Measurements from ENCODE around the gene TMEM205.
"Not testable (repeated sequence)": the region's sequence is repeated elsewhere in the genome, so short reads cannot be mapped to it uniquely, and the experiment has no call there.

TMEM205 gene

DNA sequence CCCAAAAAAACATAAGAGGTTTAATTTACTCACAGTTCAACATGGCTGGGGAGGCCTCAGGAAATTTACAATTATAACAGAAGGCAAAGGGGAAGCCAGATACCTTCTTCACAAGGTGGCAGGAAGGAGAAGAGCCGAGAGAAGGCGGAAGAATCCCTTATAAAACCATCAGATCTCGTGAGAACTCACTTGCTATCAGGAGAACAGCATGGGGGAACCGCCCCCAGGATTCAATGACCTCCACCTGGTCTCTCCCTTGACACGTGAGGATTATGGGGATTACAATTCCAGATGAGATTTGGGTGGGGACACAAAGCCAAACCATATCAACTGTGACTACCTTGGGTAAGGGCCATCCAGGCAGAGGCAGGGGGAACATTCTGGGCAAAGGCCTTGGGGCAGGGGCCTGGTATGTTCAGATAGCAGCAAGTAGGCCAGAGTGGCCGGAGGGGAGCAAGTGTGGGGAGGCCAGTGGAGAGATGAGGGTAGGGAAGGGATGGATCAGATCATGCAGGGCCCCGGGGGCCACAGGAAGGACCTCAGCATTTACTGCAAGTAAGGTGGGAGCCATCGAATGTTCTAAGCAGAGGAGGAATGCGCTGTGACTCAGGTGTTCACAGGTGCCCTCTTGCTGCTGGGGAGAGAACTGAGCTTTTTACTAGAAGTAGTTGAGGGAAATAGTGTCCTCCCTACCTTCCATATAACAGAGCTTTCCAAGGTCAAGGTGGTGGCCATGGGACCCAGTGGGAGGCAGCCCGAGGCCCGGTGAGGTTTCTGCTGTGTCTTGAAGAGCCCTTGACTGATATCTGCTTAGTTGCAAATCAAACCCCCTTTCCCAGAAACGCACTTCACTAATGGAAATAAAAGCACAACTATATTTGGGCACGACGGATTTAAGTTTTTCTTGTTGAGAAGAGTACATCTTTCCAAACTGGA is 24.6 kb downstream of the TMEM205 start:
- H3K27me3 ChIP-seq: no peaks in the 10 kb centered on the region
- no peak for DNase-seq
- 0 out of 2 replicates have a peak, but pooled peaks cover 3% of the 10 kb centered on the region for H3K36me3 ChIP-seq
- H3K9me3 ChIP-seq: no peaks in the 10 kb centered on the region
- TF ChIP-seq, protein P1, sequence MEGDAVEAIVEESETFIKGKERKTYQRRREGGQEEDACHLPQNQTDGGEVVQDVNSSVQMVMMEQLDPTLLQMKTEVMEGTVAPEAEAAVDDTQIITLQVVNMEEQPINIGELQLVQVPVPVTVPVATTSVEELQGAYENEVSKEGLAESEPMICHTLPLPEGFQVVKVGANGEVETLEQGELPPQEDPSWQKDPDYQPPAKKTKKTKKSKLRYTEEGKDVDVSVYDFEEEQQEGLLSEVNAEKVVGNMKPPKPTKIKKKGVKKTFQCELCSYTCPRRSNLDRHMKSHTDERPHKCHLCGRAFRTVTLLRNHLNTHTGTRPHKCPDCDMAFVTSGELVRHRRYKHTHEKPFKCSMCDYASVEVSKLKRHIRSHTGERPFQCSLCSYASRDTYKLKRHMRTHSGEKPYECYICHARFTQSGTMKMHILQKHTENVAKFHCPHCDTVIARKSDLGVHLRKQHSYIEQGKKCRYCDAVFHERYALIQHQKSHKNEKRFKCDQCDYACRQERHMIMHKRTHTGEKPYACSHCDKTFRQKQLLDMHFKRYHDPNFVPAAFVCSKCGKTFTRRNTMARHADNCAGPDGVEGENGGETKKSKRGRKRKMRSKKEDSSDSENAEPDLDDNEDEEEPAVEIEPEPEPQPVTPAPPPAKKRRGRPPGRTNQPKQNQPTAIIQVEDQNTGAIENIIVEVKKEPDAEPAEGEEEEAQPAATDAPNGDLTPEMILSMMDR (IDR thresholded peaks at IDR 0.05; ENCODE audit: low read depth, low read length): no peak
- H3K4me3 ChIP-seq (ENCODE audit: low read depth, low read length): no peak overlapping the region
- peaks cover 10% of the 10 kb centered on the region for H3K4me1 ChIP-seq

- H3K36me3 ChIP-seq; H3K4me3 ChIP-seq (ENCODE audit: low read depth, low read length); H3K9me3 ChIP-seq; H3K27me3 ChIP-seq; DNase-seq: not testable (repeated sequence)
- peaks cover 10% of the 10 kb centered on the region for H3K4me1 ChIP-seq
Measured at GRCh38 chr19:11320278-11320995, 25.6 kb downstream of the TMEM205 start.

DNA sequence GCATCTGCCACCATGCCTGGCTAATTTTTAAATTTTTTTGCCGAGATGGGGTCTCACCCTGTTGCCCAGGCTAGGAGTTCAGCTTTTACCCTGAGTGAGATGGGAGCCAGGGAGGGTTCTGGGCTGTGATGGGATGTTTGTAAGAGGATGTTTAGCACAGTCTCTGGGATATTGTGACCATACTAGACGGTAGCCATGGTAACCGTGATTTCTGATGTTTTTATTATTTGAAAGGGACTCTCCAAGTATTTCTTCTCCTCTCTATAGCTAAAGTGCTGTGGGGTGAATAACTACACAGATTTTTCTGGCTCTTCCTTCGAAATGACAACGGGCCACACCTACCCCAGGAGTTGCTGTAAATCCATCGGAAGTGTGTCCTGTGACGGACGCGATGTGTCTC is 39.7 kb downstream of the TMEM205 start:
- no peaks in the 10 kb centered on the region for H3K4me1 ChIP-seq
- no peaks in the 10 kb centered on the region for H3K36me3 ChIP-seq
- no peak overlapping the region for H3K4me3 ChIP-seq (ENCODE audit: low read depth, low read length)
- H3K27me3 ChIP-seq: no peaks in the 10 kb centered on the region
- TF ChIP-seq, protein P1 (IDR thresholded peaks at IDR 0.05; ENCODE audit: low read depth, low read length): no peak
- no peak for DNase-seq
- no peaks in the 10 kb centered on the region for H3K9me3 ChIP-seq

DNA sequence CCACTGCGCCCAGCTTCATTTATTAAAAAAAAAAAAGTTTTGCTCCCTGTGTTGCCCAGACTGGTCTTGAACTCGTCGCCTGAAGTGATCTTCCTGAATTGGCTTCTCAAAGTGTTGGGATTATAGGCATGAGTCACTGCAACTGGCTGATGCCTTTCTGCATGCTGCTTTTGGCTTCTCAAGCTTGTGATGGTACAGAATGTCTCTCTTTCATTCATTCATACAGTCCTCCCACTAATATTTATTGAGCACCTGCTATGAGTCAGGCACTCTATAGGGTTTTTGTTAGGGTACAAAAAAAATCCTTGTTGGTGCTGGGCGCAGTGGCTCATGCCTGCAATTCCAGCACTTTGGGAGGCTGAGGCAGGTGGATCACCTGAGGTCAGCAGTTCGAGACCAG is 41.1 kb downstream of the TMEM205 start:
- no peaks in the 10 kb centered on the region for H3K36me3 ChIP-seq
- H3K9me3 ChIP-seq: no peaks in the 10 kb centered on the region
- no peak for DNase-seq
- no peaks in the 10 kb centered on the region for H3K27me3 ChIP-seq
- H3K4me3 ChIP-seq (ENCODE audit: low read depth, low read length): no peak overlapping the region
- H3K4me1 ChIP-seq: no peaks in the 10 kb centered on the region
- TF ChIP-seq, protein P1 (IDR thresholded peaks at IDR 0.05; ENCODE audit: low read depth, low read length): no peak

GRCh38 chr19:11300811-11301120 is 45.3 kb downstream of the TMEM205 start:
- Histone ChIP-seq H3K4me1 (no peaks in the 10 kb centered on the region), H3K36me3 (no peaks in the 10 kb centered on the region), H3K4me3 (ENCODE audit: low read depth, low read length) (no peak overlapping the region), H3K27me3 (no peaks in the 10 kb centered on the region), H3K9me3 (no peaks in the 10 kb centered on the region)
- DNase-seq: no peak
- TF ChIP-seq, protein P1 (IDR thresholded peaks at IDR 0.05; ENCODE audit: low read depth, low read length): no peak

DNA sequence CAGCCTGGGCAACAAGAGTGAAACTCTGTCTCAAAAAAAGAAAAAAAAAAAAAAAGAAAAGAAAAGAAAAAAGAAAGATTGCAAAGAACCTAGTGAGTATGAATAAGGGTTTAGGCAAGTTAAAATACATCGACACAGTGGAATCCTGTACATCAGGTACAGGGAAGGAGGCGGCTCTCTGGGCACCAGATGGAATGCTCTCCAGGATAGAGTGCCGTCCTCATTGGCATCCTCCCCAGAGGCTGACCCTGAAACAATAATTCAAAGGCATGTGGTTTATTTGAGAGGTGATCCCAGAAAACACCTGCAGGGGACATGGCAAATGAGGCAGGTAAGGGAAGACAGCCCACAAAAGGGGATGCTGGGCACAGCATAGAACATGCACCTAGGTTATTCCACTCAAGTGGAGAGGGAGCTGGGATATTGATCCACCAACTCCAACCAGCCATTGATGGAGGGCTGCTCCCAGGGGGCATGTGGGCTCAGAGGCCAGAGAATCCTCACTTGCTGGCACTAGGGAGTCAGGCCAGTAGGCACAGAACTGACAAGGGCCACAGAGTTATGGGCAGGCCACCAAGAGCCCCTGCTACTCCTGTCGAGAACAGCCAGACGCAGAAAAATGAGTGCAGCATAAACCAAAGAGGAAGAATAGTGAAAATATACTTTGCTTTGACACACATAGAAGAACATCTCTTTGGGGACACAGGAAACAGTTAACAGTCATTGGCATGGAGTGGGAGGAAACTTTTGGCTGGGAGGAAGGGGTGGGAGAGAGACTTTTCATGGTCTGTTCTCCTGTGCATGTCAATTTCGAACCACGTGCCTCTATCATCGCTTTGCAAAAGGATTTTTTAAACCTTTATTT is 45.9 kb downstream of the TMEM205 start:
- H3K36me3 ChIP-seq: no peaks in the 10 kb centered on the region
- H3K4me3 ChIP-seq (ENCODE audit: low read depth, low read length): no peak overlapping the region
- no peaks in the 10 kb centered on the region for H3K4me1 ChIP-seq
- H3K27me3 ChIP-seq: no peaks in the 10 kb centered on the region
- DNase-seq: no peak
- TF ChIP-seq, protein P1 (IDR thresholded peaks at IDR 0.05; ENCODE audit: low read depth, low read length): no peak
- H3K9me3 ChIP-seq: no peaks in the 10 kb centered on the region

All from BE2C (cell line).